Neural crest cell (in vitro differentiated cells): ENCODE measurements around the gene PRICKLE4. TPM values are rescaled to one million over a fixed set of nuclear protein-coding genes. Genes with fewer than 3 reads are reported as not detected.

Source experiments
- DNase-seq: peaks from one replicate; pipeline ENCODE4 v3.0.0; 2021; ENCODE audit warnings: low read depth, mixed read lengths, low spot score
- H3K27ac Mint-ChIP-seq: one replicate; pipeline ENCODE4 v1.8.0; 2021; ENCODE audit warnings: mild to moderate bottlenecking, mixed read lengths; ENCODE audit not compliant: unreplicated experiment
- H3K27me3 Mint-ChIP-seq: 2 replicates; pipeline ENCODE4 v1.8.0; 2021; ENCODE audit warnings: low read depth, mild to moderate bottlenecking, mixed read lengths
- H3K36me3 Mint-ChIP-seq: 2 replicates; pipeline ENCODE4 v1.8.0; 2021; ENCODE audit warnings: low read depth, mild to moderate bottlenecking, mixed read lengths
- H3K4me1 Mint-ChIP-seq: 2 replicates; pipeline ENCODE4 v1.8.0; 2021; ENCODE audit warnings: mixed read lengths
- H3K4me3 Mint-ChIP-seq: one replicate; pipeline ENCODE4 v1.8.0; 2021; ENCODE audit warnings: mild to moderate bottlenecking, mixed read lengths
- H3K9me3 Mint-ChIP-seq: 2 replicates; pipeline ENCODE4 v1.8.0; 2021; ENCODE audit warnings: mixed read lengths
- CTCF ChIP-seq: fragments of 200-600 bp; sonication (generic); conservative IDR thresholded peaks from 2 replicates; pipeline ENCODE4 v1.5.0; 2021; ENCODE audit warnings: antibody characterized with exemption, mild to moderate bottlenecking
- total RNA-seq: library from RNA; stranded (reverse); gene quantifications from 2 replicates; pipeline ENCODE4 v1.2.1, GENCODE V29; 2021

Gene PRICKLE4
- total RNA-seq, 1 donor from 2014 or later = 4.1 TPM

- H3K27ac Mint-ChIP-seq = no peak overlapping the region
- no peaks in the 10 kb centered on the region for H3K27me3 Mint-ChIP-seq
- DNase-seq = no peak
- peaks cover 14% of the 10 kb centered on the region for H3K36me3 Mint-ChIP-seq
- H3K4me3 Mint-ChIP-seq = no peak overlapping the region
- TF ChIP-seq CTCF = no peak
- H3K4me1 Mint-ChIP-seq = no peaks in the 10 kb centered on the region
- H3K9me3 Mint-ChIP-seq = peaks cover 2% of the 10 kb centered on the region
Measured at GRCh38 chr6:41836660-41837052, 56.1 kb downstream of the PRICKLE4 start.

Other genes starting within 250 kb of the PRICKLE4 start
- gene FOXP4, start 234.4 kb upstream of the PRICKLE4 start, total RNA-seq = 57.9 and 62.4 TPM in 2 replicates
- 64.2 and 65.8 TPM in 2 replicates for gene MDFI, start 142.3 kb upstream of the PRICKLE4 start, total RNA-seq
- 1.1 and 1.3 TPM in 2 replicates for gene TFEB, start 45.2 kb upstream of the PRICKLE4 start, total RNA-seq
- gene PGC, start 33.4 kb upstream of the PRICKLE4 start, total RNA-seq = not detected in 2 replicates
- gene FRS3, start 882 bp upstream of the PRICKLE4 start, total RNA-seq = 6.8 and 7.1 TPM in 2 replicates
- 248 and 249 TPM in 2 replicates for gene TOMM6, start 6.9 kb downstream of the PRICKLE4 start, total RNA-seq
- gene USP49, start 114.6 kb downstream of the PRICKLE4 start, total RNA-seq = 25.1 and 29.0 TPM in 2 replicates
- 34.8 and 37.5 TPM in 2 replicates for gene MED20, start 140.4 kb downstream of the PRICKLE4 start, total RNA-seq
- gene BYSL, start 140.7 kb downstream of the PRICKLE4 start, total RNA-seq = 50.8 and 55.5 TPM in 2 replicates
- 21.7 and 24.4 TPM in 2 replicates for gene CCND3, start 161.0 kb downstream of the PRICKLE4 start, total RNA-seq